Loucy (cell line): ENCODE measurements around the gene FNDC3A.

Experiments
- H2AFZ ChIP-seq: fragments of 200-600 bp; sonication (generic); 2 replicates; pipeline ENCODE4 v1.6.0; 2016; ENCODE audit warnings: antibody characterized with exemption, mild to moderate bottlenecking, low read length, moderate library complexity
- H3F3A ChIP-seq: fragments of 200-600 bp; 2 replicates; pipeline ENCODE4 v1.6.0; 2016; ENCODE audit warnings: antibody characterized with exemption, low read depth, mild to moderate bottlenecking
- H3K27me3 ChIP-seq: fragments of 200-600 bp; sonication (generic); 2 replicates; pipeline ENCODE4 v1.6.1; 2014; ENCODE audit warnings: low read length, mild to moderate bottlenecking; ENCODE audit not compliant: insufficient read depth, poor library complexity, severe bottlenecking
- H3K36me3 ChIP-seq: fragments of 200-600 bp; sonication (generic); 2 replicates; pipeline ENCODE4 v1.6.1; 2016; ENCODE audit warnings: low read length; ENCODE audit not compliant: insufficient read depth
- H3K4me1 ChIP-seq: fragments of 200-600 bp; sonication (generic); 2 replicates; pipeline ENCODE4 v1.5.1; 2014; ENCODE audit warnings: low read length, mild to moderate bottlenecking; ENCODE audit not compliant: insufficient read depth, poor library complexity, severe bottlenecking
- H3K4me2 ChIP-seq: fragments of 200-600 bp; sonication (generic); 2 replicates; pipeline ENCODE4 v1.6.0; 2014; ENCODE audit warnings: antibody characterized with exemption, low read length, low read depth, mild to moderate bottlenecking; ENCODE audit not compliant: poor library complexity, severe bottlenecking
- H3K4me3 ChIP-seq: fragments of 200-600 bp; sonication (generic); 2 replicates; pipeline ENCODE4 v1.5.1; 2014; ENCODE audit warnings: low read length, mild to moderate bottlenecking, mixed read lengths; ENCODE audit not compliant: poor library complexity, severe bottlenecking
- H3K79me2 ChIP-seq: fragments of 200-600 bp; sonication (generic); 2 replicates; pipeline ENCODE4 v1.6.1; 2014; ENCODE audit warnings: low read length; ENCODE audit not compliant: insufficient read depth
- H3K9ac ChIP-seq: fragments of 200-600 bp; sonication (generic); 2 replicates; pipeline ENCODE4 v1.6.0; 2014; ENCODE audit warnings: mild to moderate bottlenecking, low read depth, low read length, moderate library complexity; ENCODE audit not compliant: poor library complexity, severe bottlenecking
- H3K9me2 ChIP-seq: fragments of 200-600 bp; sonication (generic); replicated peaks from 2 replicates; pipeline ENCODE4 v1.6.1; 2016; ENCODE audit warnings: low read depth, low read length, mixed read lengths
- H3K9me3 ChIP-seq: fragments of 200-600 bp; sonication (generic); 2 replicates; pipeline ENCODE4 v1.6.1; 2014; ENCODE audit warnings: mild to moderate bottlenecking, antibody characterized with exemption, low read length, low read depth; ENCODE audit not compliant: insufficient read depth
- H4K20me1 ChIP-seq: fragments of 200-600 bp; sonication (generic); 2 replicates; pipeline ENCODE4 v1.6.0; 2014; ENCODE audit warnings: antibody characterized with exemption, low read length, mild to moderate bottlenecking; ENCODE audit not compliant: insufficient read depth, poor library complexity, severe bottlenecking
- EZH2phosphoT487 ChIP-seq: fragments of 200-600 bp; IDR thresholded peaks from 2 replicates; pipeline ENCODE4 v1.6.1; 2018; ENCODE audit warnings: antibody characterized with exemption, mild to moderate bottlenecking, moderate library complexity, borderline replicate concordance
- TF ChIP-seq, protein P1 (sequence below): fragments of 200-600 bp; sonication (generic); conservative IDR thresholded peaks from 2 replicates; pipeline ENCODE4 v1.5.1; 2014; ENCODE audit warnings: mild to moderate bottlenecking, antibody characterized with exemption, low read length

The FNDC3A gene

DNA sequence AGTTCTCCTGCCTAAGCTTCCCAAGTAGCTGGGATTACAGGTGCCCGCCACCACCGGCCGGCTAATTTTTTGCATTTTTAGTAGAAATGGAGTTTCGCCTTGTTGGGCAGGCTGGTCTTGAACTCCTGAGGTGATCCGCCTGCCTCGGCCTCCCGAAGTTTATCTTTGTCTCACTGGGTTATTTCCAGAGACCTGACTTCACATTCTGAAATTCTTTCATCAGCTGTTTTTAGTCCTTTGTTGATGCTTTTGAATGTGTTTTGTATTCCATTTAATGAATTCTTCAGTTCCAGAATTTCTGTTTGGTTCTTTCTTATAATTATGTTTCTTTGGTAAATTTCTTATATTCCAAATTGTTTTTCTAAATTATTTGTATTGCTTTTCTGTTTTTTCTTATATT lies 189.0 kb downstream of the FNDC3A start:
- no peak overlapping the region for H2AFZ ChIP-seq
- peaks cover 63% of the 10 kb centered on the region for H3K36me3 ChIP-seq
- no peak overlapping the region for H3K4me2 ChIP-seq
- no peaks in the 10 kb centered on the region for H4K20me1 ChIP-seq
- H3K27me3 ChIP-seq = no peaks in the 10 kb centered on the region
- H3K9me3 ChIP-seq = peaks cover 24% of the 10 kb centered on the region; the same call in 1 of the 2 replicates
- H3K4me1 ChIP-seq = no peaks in the 10 kb centered on the region
- no peak overlapping the region for H3K4me3 ChIP-seq
- no peak for TF ChIP-seq EZH2phosphoT487
- TF ChIP-seq, protein P1, sequence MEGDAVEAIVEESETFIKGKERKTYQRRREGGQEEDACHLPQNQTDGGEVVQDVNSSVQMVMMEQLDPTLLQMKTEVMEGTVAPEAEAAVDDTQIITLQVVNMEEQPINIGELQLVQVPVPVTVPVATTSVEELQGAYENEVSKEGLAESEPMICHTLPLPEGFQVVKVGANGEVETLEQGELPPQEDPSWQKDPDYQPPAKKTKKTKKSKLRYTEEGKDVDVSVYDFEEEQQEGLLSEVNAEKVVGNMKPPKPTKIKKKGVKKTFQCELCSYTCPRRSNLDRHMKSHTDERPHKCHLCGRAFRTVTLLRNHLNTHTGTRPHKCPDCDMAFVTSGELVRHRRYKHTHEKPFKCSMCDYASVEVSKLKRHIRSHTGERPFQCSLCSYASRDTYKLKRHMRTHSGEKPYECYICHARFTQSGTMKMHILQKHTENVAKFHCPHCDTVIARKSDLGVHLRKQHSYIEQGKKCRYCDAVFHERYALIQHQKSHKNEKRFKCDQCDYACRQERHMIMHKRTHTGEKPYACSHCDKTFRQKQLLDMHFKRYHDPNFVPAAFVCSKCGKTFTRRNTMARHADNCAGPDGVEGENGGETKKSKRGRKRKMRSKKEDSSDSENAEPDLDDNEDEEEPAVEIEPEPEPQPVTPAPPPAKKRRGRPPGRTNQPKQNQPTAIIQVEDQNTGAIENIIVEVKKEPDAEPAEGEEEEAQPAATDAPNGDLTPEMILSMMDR = no peak
- no peaks in the 10 kb centered on the region for H3K9me2 ChIP-seq
- no peaks in the 10 kb centered on the region for H3F3A ChIP-seq
- no peak overlapping the region for H3K9ac ChIP-seq
- peaks cover 27% of the 10 kb centered on the region; the same call in 1 of the 2 replicates for H3K79me2 ChIP-seq

DNA sequence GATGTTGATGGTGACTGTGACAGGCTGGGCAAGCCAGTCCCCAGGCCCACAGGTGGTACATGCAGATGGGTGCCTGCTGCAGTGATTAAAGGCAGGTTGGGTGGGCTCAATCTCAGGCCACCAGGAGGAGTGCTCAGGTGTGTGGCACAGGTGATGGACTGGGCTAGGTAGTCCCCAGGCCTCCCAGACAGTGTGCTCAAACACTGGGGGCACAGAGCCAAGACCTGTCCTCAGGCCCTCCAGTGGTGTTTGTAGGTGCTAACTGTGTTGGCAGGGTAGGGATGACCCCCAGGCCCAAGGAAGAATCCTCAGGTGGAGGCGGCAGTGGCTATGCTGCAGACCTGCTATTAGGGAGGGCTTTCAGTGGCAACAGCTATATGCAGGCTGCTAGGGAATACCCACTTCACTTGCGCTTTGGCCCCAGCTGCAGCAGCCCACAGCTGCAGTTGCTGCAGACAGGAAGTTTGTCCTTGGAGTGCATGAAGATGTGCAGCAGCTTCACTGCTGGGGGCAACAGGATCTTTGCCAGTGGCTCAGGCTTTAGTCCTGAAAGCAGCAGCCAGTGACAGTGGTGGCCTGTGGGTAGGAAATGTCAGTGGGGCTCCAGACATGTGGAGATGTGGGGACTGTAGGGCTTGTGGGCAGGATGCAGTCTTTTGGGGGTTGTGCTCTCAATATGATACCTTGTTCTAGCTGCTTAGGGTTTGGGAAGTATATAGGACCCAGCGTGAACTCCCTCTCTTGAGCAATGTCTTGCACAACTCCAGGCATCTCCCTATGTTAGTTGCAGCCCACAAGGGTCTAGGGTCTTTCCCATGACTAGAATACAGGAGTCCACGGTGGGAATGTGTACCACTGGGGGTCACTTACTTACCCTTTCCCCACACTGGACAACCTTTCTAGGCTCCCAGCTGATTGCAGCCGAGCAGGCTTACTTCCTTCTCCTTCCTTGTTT lies 190.4 kb downstream of the FNDC3A start:
- no peaks in the 10 kb centered on the region for H3K9me2 ChIP-seq
- peaks cover 27% of the 10 kb centered on the region; the same call in 1 of the 2 replicates for H3K79me2 ChIP-seq
- no peaks in the 10 kb centered on the region for H3F3A ChIP-seq
- no peak overlapping the region for H2AFZ ChIP-seq
- peaks cover 24% of the 10 kb centered on the region; the same call in 1 of the 2 replicates for H3K9me3 ChIP-seq
- no peaks in the 10 kb centered on the region for H3K4me1 ChIP-seq
- H3K36me3 ChIP-seq = peaks cover 75% of the 10 kb centered on the region
- no peak overlapping the region for H3K4me2 ChIP-seq
- H4K20me1 ChIP-seq = no peaks in the 10 kb centered on the region
- no peak for TF ChIP-seq EZH2phosphoT487
- TF ChIP-seq, protein P1 = no peak
- no peaks in the 10 kb centered on the region for H3K27me3 ChIP-seq
- no peak overlapping the region for H3K9ac ChIP-seq
- H3K4me3 ChIP-seq = no peak overlapping the region

GRCh38 chr13:49171359-49171758 lies 195.6 kb downstream of the FNDC3A start:
- peaks cover 78% of the 10 kb centered on the region; the same call in 1 of the 2 replicates for H3K36me3 ChIP-seq
- TF ChIP-seq, protein P1 = no peak
- TF ChIP-seq EZH2phosphoT487 = no peak
- H3K4me2 ChIP-seq = no peak overlapping the region
- no peak overlapping the region for H3K4me3 ChIP-seq
- H3K9ac ChIP-seq = no peak overlapping the region
- no peaks in the 10 kb centered on the region for H3K9me2 ChIP-seq
- no peaks in the 10 kb centered on the region for H3K27me3 ChIP-seq
- H2AFZ ChIP-seq = no peak overlapping the region
- no peaks in the 10 kb centered on the region for H3K9me3 ChIP-seq
- no peaks in the 10 kb centered on the region for H3F3A ChIP-seq
- no peaks in the 10 kb centered on the region for H3K79me2 ChIP-seq
- no peaks in the 10 kb centered on the region for H4K20me1 ChIP-seq
- no peaks in the 10 kb centered on the region for H3K4me1 ChIP-seq
